Adipocyte (in vitro differentiated cells): ENCODE data around the gene ZNF316.
"Not testable (repeated sequence)": the region's sequence is repeated elsewhere in the genome, so short reads cannot be mapped to it uniquely, and the experiment has no call there.

Experiments
- DNase-seq: peaks from one replicate; pipeline ENCODE4 v3.0.0-alpha.2; 2015; ENCODE audit warnings: low read depth
- H3K27me3 ChIP-seq: replicated peaks from 2 replicates; pipeline ENCODE4 v1.7.0; 2013; ENCODE audit warnings: mild to moderate bottlenecking, low read length, moderate library complexity; ENCODE audit not compliant: control insufficient read depth, insufficient read depth
- H3K36me3 ChIP-seq: 2 replicates; pipeline ENCODE4 v1.7.0; 2013; ENCODE audit warnings: low read length, mild to moderate bottlenecking, moderate library complexity; ENCODE audit not compliant: control insufficient read depth, insufficient read depth, severe bottlenecking
- H3K4me1 ChIP-seq: 2 replicates; pipeline ENCODE4 v1.7.0; 2013; ENCODE audit warnings: mild to moderate bottlenecking, low read length, moderate library complexity; ENCODE audit not compliant: control insufficient read depth, insufficient read depth
- H3K4me3 ChIP-seq: 2 replicates; pipeline ENCODE4 v1.7.0; 2013; ENCODE audit warnings: mild to moderate bottlenecking, low read length, moderate library complexity
- H3K9ac ChIP-seq: 2 replicates; pipeline ENCODE4 v1.7.0; 2013; ENCODE audit warnings: mild to moderate bottlenecking, low read length, moderate library complexity
- H3K9me3 ChIP-seq: 2 replicates; pipeline ENCODE4 v1.7.0; 2013; ENCODE audit warnings: mild to moderate bottlenecking, low read length, moderate library complexity; ENCODE audit not compliant: control insufficient read depth

ZNF316 gene

GRCh38 chr7:6656413-6656812 is 19.3 kb downstream of the ZNF316 start:
- Histone ChIP-seq H3K4me3 (no peak overlapping the region), H3K27me3 (no peaks in the 10 kb centered on the region), H3K4me1 (no peaks in the 10 kb centered on the region), H3K9me3 (peaks cover 6% of the 10 kb centered on the region), H3K36me3 (peaks cover 18% of the 10 kb centered on the region), H3K9ac (no peak overlapping the region)
- DNase-seq = no peak

GRCh38 chr7:6658618-6659345 is 21.7 kb downstream of the ZNF316 start:
- H3K9ac ChIP-seq = no peak overlapping the region
- H3K4me1 ChIP-seq = no peaks in the 10 kb centered on the region
- DNase-seq = no peak
- no peaks in the 10 kb centered on the region for H3K27me3 ChIP-seq
- H3K9me3 ChIP-seq = peaks cover 20% of the 10 kb centered on the region
- peaks cover 8% of the 10 kb centered on the region for H3K36me3 ChIP-seq
- no peak overlapping the region for H3K4me3 ChIP-seq

- DNase-seq, H3K36me3 ChIP-seq, H3K9ac ChIP-seq, H3K4me1 ChIP-seq, H3K27me3 ChIP-seq, H3K4me3 ChIP-seq: not testable (repeated sequence)
- peaks cover 68% of the 10 kb centered on the region for H3K9me3 ChIP-seq
Measured at GRCh38 chr7:6670851-6671250, 33.7 kb downstream of the ZNF316 start.

GRCh38 chr7:6675807-6676405 is 38.8 kb downstream of the ZNF316 start:
- Histone ChIP-seq H3K36me3 (no peaks in the 10 kb centered on the region), H3K9me3 (peaks cover 86% of the 10 kb centered on the region), H3K27me3 (no peaks in the 10 kb centered on the region), H3K4me1 (no peaks in the 10 kb centered on the region), H3K4me3 (peak overlapping the region; percentile 27), H3K9ac (no peak overlapping the region)
- DNase-seq = no peak

- Histone ChIP-seq H3K4me3 (peak overlapping the region; percentile 65), H3K36me3 (peaks cover 32% of the 10 kb centered on the region), H3K27me3 (no peaks in the 10 kb centered on the region), H3K9me3 (peaks cover 99% of the 10 kb centered on the region), H3K4me1 (no peaks in the 10 kb centered on the region), H3K9ac (no peak overlapping the region)
- DNase-seq = no peak
Measured at GRCh38 chr7:6680146-6680545, 43.0 kb downstream of the ZNF316 start.

GRCh38 chr7:6691103-6691502 is 54.0 kb downstream of the ZNF316 start:
- DNase-seq = no peak
- Histone ChIP-seq H3K9ac (no peak overlapping the region), H3K4me3 (peak overlapping the region; percentile 51), H3K9me3 (peaks cover 100% of the 10 kb centered on the region), H3K4me1 (no peaks in the 10 kb centered on the region), H3K27me3 (no peaks in the 10 kb centered on the region), H3K36me3 (peaks cover 100% of the 10 kb centered on the region)

- Histone ChIP-seq H3K9ac (no peak overlapping the region), H3K4me1 (no peaks in the 10 kb centered on the region), H3K27me3 (no peaks in the 10 kb centered on the region), H3K4me3 (peak overlapping the region; percentile 51), H3K9me3 (peaks cover 100% of the 10 kb centered on the region), H3K36me3 (peaks cover 100% of the 10 kb centered on the region)
- DNase-seq = peak; percentile 17
Measured at GRCh38 chr7:6691609-6692106, 54.5 kb downstream of the ZNF316 start.

- no peak for DNase-seq
- H3K9ac ChIP-seq = no peak overlapping the region
- H3K9me3 ChIP-seq = peaks cover 77% of the 10 kb centered on the region
- peaks cover 82% of the 10 kb centered on the region for H3K36me3 ChIP-seq
- peaks cover 11% of the 10 kb centered on the region for H3K4me1 ChIP-seq
- no peaks in the 10 kb centered on the region for H3K27me3 ChIP-seq
- H3K4me3 ChIP-seq = no peak overlapping the region
Measured at GRCh38 chr7:6700793-6701192, 63.7 kb downstream of the ZNF316 start.

- Histone ChIP-seq H3K4me3 (no peak overlapping the region), H3K4me1 (peaks cover 12% of the 10 kb centered on the region), H3K27me3 (no peaks in the 10 kb centered on the region), H3K9me3 (peaks cover 66% of the 10 kb centered on the region), H3K36me3 (peaks cover 72% of the 10 kb centered on the region), H3K9ac (no peak overlapping the region)
- DNase-seq = no peak
Measured at GRCh38 chr7:6701860-6702259, 64.7 kb downstream of the ZNF316 start.
